Cerebellar cortex (tissue), 1 donor: ENCODE measurements around the gene ANAPC1.
A peak's percentile ranks its signal among the peaks of the same experiment; 100 is the strongest.
"Not testable (repeated sequence)": the region's sequence is repeated elsewhere in the genome, so short reads cannot be mapped to it uniquely, and the experiment has no call there.

ENCODE experiments used
- DNase-seq: peaks from one replicate; pipeline ENCODE4 v3.0.0-alpha.2; 2015; ENCODE audit warnings: low spot score

ANAPC1 gene

GRCh38 chr2:111903930-111904439 is 20.0 kb upstream of the ANAPC1 start:
- no peak for DNase-seq

- DNase-seq, result no peak
These were observed 19.5 kb upstream of the ANAPC1 start for GRCh38 chr2:111903516-111903915.

GRCh38 chr2:111900859-111901258 is 16.9 kb upstream of the ANAPC1 start:
- DNase-seq, result peak; percentile 52

DNA sequence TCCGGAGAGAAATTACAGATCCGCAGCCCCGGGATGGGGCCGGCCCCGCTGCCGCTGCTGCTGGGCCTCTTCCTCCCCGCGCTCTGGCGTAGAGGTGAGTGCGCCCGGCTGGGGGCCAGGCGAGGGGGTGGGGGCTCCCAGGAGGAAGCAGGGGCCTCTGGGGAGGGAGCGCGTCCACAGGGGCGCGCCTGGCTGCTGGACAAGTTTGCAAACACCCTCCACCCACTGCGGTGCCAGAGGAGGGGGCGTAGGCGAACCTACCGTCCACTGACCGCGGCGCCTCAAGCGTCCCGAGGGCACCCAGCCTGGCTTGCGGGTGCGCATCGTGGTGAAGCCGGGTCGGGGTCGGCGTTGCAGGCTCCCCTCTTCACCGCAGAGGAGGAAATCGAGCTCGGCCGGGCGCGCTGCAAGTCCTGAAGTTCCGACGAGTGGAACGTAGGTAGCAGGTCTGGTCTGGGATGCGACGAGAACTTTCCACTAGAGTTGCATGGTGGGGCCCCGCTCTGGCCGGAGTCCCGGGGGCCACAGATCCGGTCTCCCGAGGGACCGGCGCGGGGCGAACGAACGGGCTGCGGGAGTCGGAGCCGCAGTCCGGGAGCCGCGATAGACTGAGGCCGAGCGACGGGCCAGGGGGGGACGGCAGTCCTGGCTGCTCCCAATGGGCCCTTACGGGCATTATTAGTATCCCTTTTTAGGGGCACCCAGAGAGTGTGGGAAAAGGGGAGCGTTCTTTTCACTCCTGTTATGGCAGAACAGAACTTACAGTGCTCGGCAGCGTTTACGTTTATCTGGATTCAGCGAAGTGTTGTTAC is 14.9 kb upstream of the ANAPC1 start:
- no peak for DNase-seq

DNA sequence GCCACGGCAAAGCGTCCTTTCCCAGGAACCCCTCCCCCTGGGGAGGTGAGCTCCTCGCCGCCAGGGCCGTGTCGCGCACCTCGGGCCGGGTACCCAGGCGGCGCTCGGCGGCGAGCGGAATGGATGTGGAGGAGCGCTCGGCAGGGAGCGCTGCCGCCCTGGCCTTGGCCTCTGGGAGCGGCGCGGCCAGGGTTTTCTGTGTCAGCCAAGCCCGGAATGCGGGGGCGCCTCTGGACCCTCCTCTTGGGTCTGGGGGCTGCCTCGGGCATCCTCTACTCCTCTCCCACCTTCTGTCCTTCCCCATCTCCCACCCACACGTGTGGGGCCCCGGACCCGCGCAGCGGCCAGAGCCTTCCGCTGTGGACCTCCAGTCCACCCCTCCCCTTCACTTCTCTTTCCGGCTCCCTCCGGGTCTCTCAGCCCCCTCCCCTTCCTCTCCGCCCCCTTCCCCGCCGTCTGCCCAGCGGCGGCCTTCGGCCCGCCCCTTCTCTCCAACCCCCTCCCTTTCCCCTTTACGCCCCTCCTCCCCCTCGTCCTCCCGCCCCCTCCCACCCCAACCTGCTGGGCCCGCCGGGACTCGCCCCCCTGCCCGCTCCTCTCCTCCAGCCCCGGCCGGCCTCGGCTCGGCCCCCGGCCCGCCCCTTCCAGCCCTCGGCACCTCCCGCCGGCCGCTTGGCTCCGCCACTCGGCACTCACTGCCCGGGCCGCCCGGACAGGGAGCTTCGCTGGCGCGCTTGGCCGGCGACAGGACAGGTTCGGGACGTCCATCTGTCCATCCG is 14.1 kb upstream of the ANAPC1 start, which contains the start of gene MERTK:
TSS of gene MERTK (plus strand) at position 684 of the 779 bp plus-strand sequence. CDS start 129 bp downstream, outside the sequence.
- DNase-seq, result peak; percentile 71

DNA sequence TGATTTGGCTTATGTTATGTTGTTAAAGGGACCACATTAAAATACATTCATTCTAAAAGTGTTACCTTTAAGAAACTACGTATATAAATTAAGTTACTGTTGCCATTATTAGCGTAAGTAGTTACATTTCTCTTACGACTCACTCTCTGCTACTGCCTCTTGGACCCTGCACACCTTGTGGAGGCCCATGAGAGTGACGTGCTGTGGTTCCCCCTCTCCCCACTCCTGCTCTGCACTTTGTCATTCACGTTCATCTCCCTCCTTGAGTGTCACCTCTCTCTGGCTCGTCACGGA is 13.6 kb upstream of the ANAPC1 start:
- DNase-seq, result no peak

- DNase-seq, result no peak
These were observed 12.6 kb upstream of the ANAPC1 start for GRCh38 chr2:111896576-111896975.

GRCh38 chr2:111896024-111896423 is 12.0 kb upstream of the ANAPC1 start:
- DNase-seq, result no peak

DNA sequence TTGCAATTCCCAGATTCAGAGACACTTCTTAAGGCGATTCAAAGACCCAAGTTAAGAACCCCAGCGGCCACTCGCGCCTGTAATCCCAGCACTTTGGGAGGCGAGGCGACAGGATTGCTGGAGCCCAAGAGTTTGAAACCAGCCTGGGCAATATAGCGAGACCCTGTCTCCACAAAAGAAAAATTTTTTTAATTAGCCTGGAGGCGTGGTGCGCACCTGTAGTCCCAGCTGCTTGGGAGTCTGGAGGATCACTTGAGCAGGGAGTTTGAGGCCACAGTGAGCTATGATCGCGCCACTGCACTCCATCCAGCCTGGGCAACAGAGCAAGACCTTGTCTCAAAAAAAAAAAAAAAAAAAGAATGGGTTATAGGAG is 585 bp upstream of the ANAPC1 start:
- DNase-seq, result no peak

DNA sequence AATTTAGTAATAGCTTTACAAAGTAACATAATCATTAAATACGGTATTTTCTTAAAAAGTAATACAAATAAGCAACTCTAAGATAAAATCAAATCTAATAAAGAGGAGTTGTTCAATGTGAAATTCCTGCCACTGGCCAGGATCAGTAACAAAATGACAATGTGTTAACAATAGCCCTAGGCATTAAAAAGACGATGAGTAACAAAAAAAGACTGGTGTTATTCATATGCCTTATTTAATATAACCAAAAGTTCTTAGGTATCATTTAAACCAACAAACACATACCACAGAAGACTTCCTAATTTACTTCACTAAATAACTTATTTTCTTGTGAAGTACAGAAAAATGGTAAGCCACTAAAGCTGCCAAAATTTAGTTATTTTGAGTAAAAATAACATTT is 11.2 kb downstream of the ANAPC1 start:
- not testable (repeated sequence) for DNase-seq

DNA sequence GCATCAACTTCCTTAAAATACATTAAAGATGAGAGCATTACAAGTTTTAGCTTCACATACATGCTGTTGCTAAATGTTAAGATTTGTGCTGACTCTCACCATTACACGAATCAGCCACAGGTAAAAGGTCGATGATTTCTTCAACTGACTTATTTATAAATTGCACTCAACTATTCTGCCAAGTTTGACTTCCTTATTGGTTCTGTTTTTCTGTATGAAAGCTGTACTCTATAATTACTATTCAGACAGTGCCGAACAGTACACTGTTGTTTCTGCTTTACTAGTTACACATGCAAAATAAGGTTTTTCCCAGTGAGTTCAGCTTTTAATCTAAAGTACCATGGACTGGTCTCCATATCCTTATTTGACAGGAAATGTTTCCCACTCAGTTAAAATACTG is 18.9 kb downstream of the ANAPC1 start:
- DNase-seq, result not testable (repeated sequence)

DNA sequence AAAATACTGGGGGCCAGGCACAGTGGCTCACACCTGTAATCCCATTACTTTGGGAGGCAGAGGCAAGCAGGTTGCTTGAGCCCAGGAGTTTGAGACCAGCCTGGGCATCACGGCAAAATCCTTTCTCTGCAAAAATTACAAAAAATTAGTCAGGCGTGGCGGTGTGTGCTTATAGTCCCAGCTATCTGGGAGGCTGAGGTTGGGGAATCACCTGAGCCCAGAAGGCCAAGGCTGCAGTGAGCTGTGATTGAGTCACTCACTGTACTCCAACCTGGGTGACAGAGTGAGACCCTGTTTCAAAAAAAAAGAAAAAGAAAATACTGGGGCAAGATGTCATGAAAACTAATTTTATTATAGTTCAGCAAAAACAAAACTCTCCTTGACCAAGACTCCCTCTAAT is 24.0 kb downstream of the ANAPC1 start:
- not testable (repeated sequence) for DNase-seq

DNA sequence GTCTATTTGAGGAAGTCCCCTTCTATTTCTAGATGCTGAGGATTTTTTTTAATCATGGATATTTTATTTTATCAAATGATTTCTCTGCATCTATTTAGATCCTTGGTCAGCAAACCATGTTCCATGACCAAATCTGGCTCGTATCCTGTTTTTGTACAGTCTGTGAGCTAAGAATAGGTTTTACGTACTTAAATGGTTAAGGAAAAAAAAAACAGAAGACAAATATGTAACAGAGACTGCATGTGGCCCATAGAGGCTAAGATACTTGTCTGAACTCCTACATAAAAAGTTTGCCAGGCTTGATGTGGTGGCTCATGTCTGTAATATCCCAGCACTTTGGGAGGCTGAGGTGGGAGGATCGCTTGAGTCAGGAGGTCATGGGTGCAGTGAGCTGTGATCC is 31.4 kb downstream of the ANAPC1 start:
- not testable (repeated sequence) for DNase-seq

GRCh38 chr2:111850646-111851045 is 33.3 kb downstream of the ANAPC1 start:
- not testable (repeated sequence) for DNase-seq

- not testable (repeated sequence) for DNase-seq
These were observed 44.2 kb downstream of the ANAPC1 start for GRCh38 chr2:111839625-111840282.

DNA sequence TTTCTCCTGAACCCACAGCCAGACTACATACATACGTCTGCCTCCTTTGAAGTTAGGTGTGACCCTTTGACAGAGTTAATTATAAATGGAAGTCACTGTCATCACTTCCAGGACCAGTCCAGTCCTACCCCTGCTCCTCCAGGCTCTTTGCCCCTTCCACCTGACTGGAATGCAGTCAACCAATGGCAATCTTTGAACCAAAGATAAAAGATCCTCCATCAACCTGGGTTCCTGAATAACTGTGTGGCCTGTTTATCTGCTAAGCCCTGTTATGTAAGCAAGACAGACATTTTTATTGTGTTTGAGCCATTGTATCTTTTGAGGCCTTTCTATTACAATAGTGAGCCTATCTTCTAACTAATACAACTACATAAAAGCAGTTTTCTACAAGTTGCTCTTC is 45.0 kb downstream of the ANAPC1 start:
- not testable (repeated sequence) for DNase-seq

DNA sequence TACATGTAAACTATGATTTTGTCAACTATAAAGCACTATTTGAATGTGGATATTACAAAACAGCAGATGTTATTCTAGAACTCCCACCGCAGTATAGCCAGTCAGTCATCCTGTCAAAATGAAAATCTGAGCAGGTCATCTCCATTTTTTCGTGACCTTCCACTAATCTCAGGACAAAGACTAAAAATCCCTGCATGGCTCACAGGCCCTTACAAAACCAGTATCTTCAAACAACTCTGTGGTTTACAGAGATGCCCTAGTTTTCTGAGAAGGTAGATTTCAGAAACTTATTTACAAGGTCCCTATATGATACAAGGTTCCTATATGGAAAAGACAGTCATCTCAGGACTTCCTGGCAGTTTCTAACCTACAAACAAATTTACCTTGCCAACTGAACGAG is 49.8 kb downstream of the ANAPC1 start:
- not testable (repeated sequence) for DNase-seq

DNA sequence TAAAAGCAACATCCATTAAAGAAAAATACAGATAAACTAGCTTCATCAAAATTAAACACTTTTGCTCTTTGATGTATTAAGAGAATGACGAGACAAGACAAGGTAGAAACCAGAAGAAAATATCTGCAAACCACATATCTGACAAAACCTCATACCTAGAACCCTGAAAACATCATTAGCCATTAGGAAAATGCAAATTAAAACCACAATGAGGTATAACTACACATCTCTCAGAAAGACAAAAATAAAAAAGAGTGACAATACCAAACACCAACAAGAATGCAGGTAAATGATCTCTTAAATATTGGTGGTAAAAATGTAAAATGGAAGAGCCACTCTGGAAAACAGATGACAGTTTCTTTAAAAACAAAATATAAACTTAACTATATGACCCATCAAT is 53.5 kb downstream of the ANAPC1 start:
- DNase-seq, result not testable (repeated sequence)

DNA sequence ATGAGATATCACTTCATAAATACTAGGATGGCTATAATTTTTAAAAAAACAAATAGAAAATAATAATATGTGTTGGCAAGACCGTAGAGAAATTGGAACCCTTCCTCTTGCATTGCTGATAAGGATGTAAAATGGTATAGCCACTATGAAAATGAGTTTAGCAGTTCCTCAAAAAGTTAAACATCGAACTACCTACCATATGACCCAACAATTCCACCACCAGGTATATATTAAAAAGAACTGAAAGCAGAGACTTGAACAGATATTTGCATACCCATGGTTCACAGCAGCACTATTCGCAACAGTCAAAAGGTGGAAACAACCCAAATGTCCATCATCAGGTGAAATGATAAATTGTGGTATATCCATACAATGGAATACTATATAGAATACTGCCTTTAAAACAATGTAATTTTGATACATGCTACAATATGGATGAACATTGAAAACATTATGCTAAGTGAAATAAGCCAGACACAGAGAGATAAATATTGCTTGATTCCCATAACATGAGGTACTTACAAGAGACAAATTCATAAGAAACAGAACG is 55.7 kb downstream of the ANAPC1 start:
- DNase-seq, result not testable (repeated sequence)

DNA sequence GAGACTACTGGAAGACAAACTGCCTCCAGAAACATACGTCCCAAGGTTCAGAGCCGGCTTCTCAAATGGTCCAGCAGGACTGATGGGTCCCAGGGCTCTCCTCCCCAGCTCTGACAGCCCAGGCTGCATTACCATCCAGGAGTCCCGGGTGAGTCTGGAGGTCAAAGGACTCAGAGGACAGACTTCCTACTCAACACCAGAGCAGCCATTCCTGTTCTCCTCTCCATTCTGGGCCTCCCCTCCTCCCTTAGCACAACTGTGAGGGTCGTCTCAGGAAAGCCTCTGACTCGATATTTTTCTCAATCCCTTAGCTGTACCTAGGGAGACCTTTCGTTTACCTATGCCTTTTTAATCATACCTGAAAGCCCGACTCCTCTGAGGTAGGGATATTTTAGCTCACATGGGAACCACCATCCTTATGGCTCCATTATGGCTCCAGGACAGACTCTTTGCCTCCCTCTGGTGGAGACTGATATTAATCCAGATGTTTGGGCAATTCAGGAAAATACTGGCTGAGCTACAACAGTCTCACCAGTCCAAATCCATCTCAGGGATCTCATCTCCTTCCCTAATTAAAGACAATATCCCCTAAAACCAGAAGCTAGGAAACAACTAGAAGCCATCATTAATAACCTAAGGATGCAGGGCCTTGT is 70.9 kb downstream of the ANAPC1 start:
- not testable (repeated sequence) for DNase-seq

- not testable (repeated sequence) for DNase-seq
These were observed 93.4 kb downstream of the ANAPC1 start for GRCh38 chr2:111790633-111791032.

GRCh38 chr2:111784081-111784480 is 99.9 kb downstream of the ANAPC1 start:
- not testable (repeated sequence) for DNase-seq
